Inflammatory macrophage treated with lipopolysaccharide for 4 hours (primary cell): ENCODE results near the gene ELP4.
"Not testable (repeated sequence)": the region's sequence is repeated elsewhere in the genome, so short reads cannot be mapped to it uniquely, and the experiment has no call there.

Experiments
- DNase-seq: peaks from one replicate; pipeline ENCODE4 v3.0.0-alpha.2; 2020

The ELP4 gene

GRCh38 chr11:31714840-31715239 is 205.3 kb downstream of the ELP4 start:
- DNase-seq: no peak

- DNase-seq: no peak
Measured at GRCh38 chr11:31720225-31720624, 210.7 kb downstream of the ELP4 start.

GRCh38 chr11:31720671-31721365 is 211.3 kb downstream of the ELP4 start:
- no peak for DNase-seq

- no peak for DNase-seq
Measured at GRCh38 chr11:31722754-31723153, 213.2 kb downstream of the ELP4 start.

GRCh38 chr11:31725176-31725575 is 215.6 kb downstream of the ELP4 start:
- DNase-seq: no peak

GRCh38 chr11:31728432-31728831 is 218.9 kb downstream of the ELP4 start:
- no peak for DNase-seq

- no peak for DNase-seq
Measured at GRCh38 chr11:31740131-31740530, 230.6 kb downstream of the ELP4 start.

- DNase-seq: not testable (repeated sequence)
Measured at GRCh38 chr11:31740731-31741368, 231.3 kb downstream of the ELP4 start.

- no peak for DNase-seq
Measured at GRCh38 chr11:31747581-31747980, 238.0 kb downstream of the ELP4 start.

- DNase-seq: no peak
Measured at GRCh38 chr11:31757260-31757835, 247.8 kb downstream of the ELP4 start.

- DNase-seq: no peak
Measured at GRCh38 chr11:31761636-31762035, 252.1 kb downstream of the ELP4 start.

- no peak for DNase-seq
Measured at GRCh38 chr11:31763296-31763695, 253.7 kb downstream of the ELP4 start.

GRCh38 chr11:31764261-31764660 is 254.7 kb downstream of the ELP4 start:
- no peak for DNase-seq

GRCh38 chr11:31764766-31765165 is 255.2 kb downstream of the ELP4 start:
- no peak for DNase-seq

GRCh38 chr11:31767066-31767465 is 257.5 kb downstream of the ELP4 start:
- DNase-seq: no peak

- DNase-seq: no peak
Measured at GRCh38 chr11:31767685-31768084, 258.1 kb downstream of the ELP4 start.

- DNase-seq: no peak
Measured at GRCh38 chr11:31768749-31769640, 259.4 kb downstream of the ELP4 start.

GRCh38 chr11:31770011-31770700 is 260.6 kb downstream of the ELP4 start:
- no peak for DNase-seq

GRCh38 chr11:31772412-31772811 is 262.8 kb downstream of the ELP4 start:
- no peak for DNase-seq

GRCh38 chr11:31779374-31779791 is 269.8 kb downstream of the ELP4 start:
- no peak for DNase-seq

- no peak for DNase-seq
Measured at GRCh38 chr11:31780078-31780477, 270.5 kb downstream of the ELP4 start.

GRCh38 chr11:31780480-31780971 is 271.0 kb downstream of the ELP4 start:
- no peak for DNase-seq

- DNase-seq: no peak
Measured at GRCh38 chr11:31782257-31782656, 272.7 kb downstream of the ELP4 start.
